GM23338 (cell line): ENCODE measurements around the gene IL1A. TPM values are rescaled to one million over a fixed set of nuclear protein-coding genes. Genes with fewer than 3 reads are reported as not detected.

Source experiments
- ATAC-seq: fragments of 200-7000 bp; cut with Tn5 transposase; 3 replicates; pipeline ENCODE4 v1.9.1; 2020
- DNase-seq: peaks from one replicate; pipeline ENCODE4 v3.0.0-alpha.2; 2015; ENCODE audit warnings: low spot score
- H2AFZ ChIP-seq: fragments of 200-600 bp; sonication (generic); 2 replicates; pipeline ENCODE4 v1.8.0; 2016; ENCODE audit warnings: antibody characterized with exemption, mild to moderate bottlenecking, moderate library complexity
- H3F3A ChIP-seq: fragments of 200-600 bp; sonication (generic); replicated peaks from 2 replicates; pipeline ENCODE4 v1.8.0; 2017; ENCODE audit warnings: antibody characterized with exemption, mixed run types, low read depth
- H3K27ac ChIP-seq: fragments of 200-600 bp; sonication (generic); 2 replicates; pipeline ENCODE4 v1.6.1; 2016; ENCODE audit warnings: low read depth
- H3K27me3 ChIP-seq: fragments of 200-600 bp; sonication (generic); 2 replicates; pipeline ENCODE4 v1.8.0; 2016; ENCODE audit warnings: mild to moderate bottlenecking, mixed run types, moderate library complexity; ENCODE audit not compliant: insufficient read depth
- H3K36me3 ChIP-seq: fragments of 200-600 bp; sonication (generic); 2 replicates; pipeline ENCODE4 v1.8.0; 2016; ENCODE audit warnings: mild to moderate bottlenecking; ENCODE audit not compliant: insufficient read depth
- H3K4me1 ChIP-seq: fragments of 200-600 bp; sonication (generic); 2 replicates; pipeline ENCODE4 v1.8.0; 2016; ENCODE audit warnings: mild to moderate bottlenecking, moderate library complexity; ENCODE audit not compliant: insufficient read depth
- H3K4me2 ChIP-seq: fragments of 200-600 bp; sonication (generic); 2 replicates; pipeline ENCODE4 v1.7.1; 2017; ENCODE audit warnings: mixed run types
- H3K4me3 ChIP-seq: fragments of 200-600 bp; sonication (generic); 2 replicates; pipeline ENCODE4 v1.6.1; 2016; ENCODE audit warnings: mixed run types
- H3K79me2 ChIP-seq: fragments of 200-600 bp; sonication (generic); replicated peaks from 2 replicates; pipeline ENCODE4 v1.8.0; 2017; ENCODE audit warnings: mild to moderate bottlenecking; ENCODE audit not compliant: insufficient read depth
- H3K9me2 ChIP-seq: fragments of 200-600 bp; sonication (generic); 2 replicates; pipeline ENCODE4 v1.8.0; 2017; ENCODE audit not compliant: insufficient read depth
- H4K20me1 ChIP-seq: fragments of 200-600 bp; sonication (generic); replicated peaks from 2 replicates; pipeline ENCODE4 v1.8.0; 2017; ENCODE audit warnings: mild to moderate bottlenecking; ENCODE audit not compliant: insufficient read depth
- H3K27ac Mint-ChIP-seq: 2 replicates; pipeline ENCODE4 v1.8.0; 2020; ENCODE audit warnings: inconsistent platforms, mild to moderate bottlenecking, moderate library complexity, mixed read lengths
- H3K27me3 Mint-ChIP-seq: 3 replicates; pipeline ENCODE4 v1.8.0; 2022; ENCODE audit warnings: low read depth, mild to moderate bottlenecking, moderate library complexity, mixed read lengths, inconsistent platforms; ENCODE audit not compliant: insufficient read depth, poor library complexity
- H3K36me3 Mint-ChIP-seq: 3 replicates; pipeline ENCODE4 v1.8.0; 2021; ENCODE audit warnings: low read depth, mild to moderate bottlenecking, inconsistent platforms, moderate library complexity, mixed read lengths
- H3K4me1 Mint-ChIP-seq: 3 replicates; pipeline ENCODE4 v1.8.0; 2020; ENCODE audit warnings: mild to moderate bottlenecking, inconsistent platforms, mixed read lengths
- H3K4me3 Mint-ChIP-seq: 3 replicates; pipeline ENCODE4 v1.8.0; 2021; ENCODE audit warnings: moderate library complexity, mild to moderate bottlenecking, inconsistent platforms, mixed read lengths
- H3K9me3 Mint-ChIP-seq: 3 replicates; pipeline ENCODE4 v1.8.0; 2020; ENCODE audit warnings: moderate library complexity, mild to moderate bottlenecking, inconsistent platforms, mixed read lengths
- CREB1 ChIP-seq: fragments of 250-450 bp; sonication (Bioruptor Pico); IDR thresholded peaks from 2 replicates; pipeline ENCODE4 v1.5.0; 2020; ENCODE audit warnings: low read depth, mild to moderate bottlenecking, moderate library complexity
- ETS1 ChIP-seq: IDR thresholded peaks from 2 replicates; pipeline ENCODE4 v1.6.1; 2016; ENCODE audit warnings: antibody characterized with exemption
- EZH2 ChIP-seq: fragments of 200-600 bp; sonication (generic); IDR thresholded peaks from one replicate; pipeline ENCODE4 v1.8.0; 2017; ENCODE audit warnings: antibody characterized with exemption, mild to moderate bottlenecking, low read depth; ENCODE audit not compliant: unreplicated experiment
- EZH2phosphoT487 ChIP-seq: fragments of 200-600 bp; sonication (generic); IDR thresholded peaks from one replicate; pipeline ENCODE4 v1.8.1; 2018; ENCODE audit warnings: antibody characterized with exemption; ENCODE audit not compliant: unreplicated experiment
- JUNB ChIP-seq: IDR thresholded peaks from one replicate; pipeline ENCODE4 v1.6.1; 2016; ENCODE audit warnings: antibody characterized with exemption; ENCODE audit not compliant: unreplicated experiment
- NANOG ChIP-seq: IDR thresholded peaks from 2 replicates; pipeline ENCODE4 v1.6.1; 2016; ENCODE audit warnings: antibody characterized with exemption, borderline replicate concordance
- POLR2AphosphoS5 ChIP-seq: IDR thresholded peaks from 2 replicates; pipeline ENCODE4 v1.6.1; 2016; ENCODE audit warnings: antibody characterized with exemption, low read depth
- REST ChIP-seq: IDR thresholded peaks from one replicate; pipeline ENCODE4 v1.6.1; 2018; ENCODE audit warnings: antibody characterized with exemption; ENCODE audit not compliant: unreplicated experiment
- STAT1 ChIP-seq: IDR thresholded peaks from one replicate; pipeline ENCODE4 v1.6.1; 2016; ENCODE audit warnings: antibody characterized with exemption; ENCODE audit not compliant: unreplicated experiment
- ZNF114 ChIP-seq: fragments of 250-450 bp; sonication (Bioruptor Pico); IDR thresholded peaks from 2 replicates; pipeline ENCODE4 v1.5.0; 2020; ENCODE audit warnings: mild to moderate bottlenecking, moderate library complexity
- ZNF331 ChIP-seq: fragments of 250-450 bp; sonication (Bioruptor Pico); IDR thresholded peaks from 2 replicates; pipeline ENCODE4 v1.5.0; 2020; ENCODE audit warnings: low read depth, mild to moderate bottlenecking, moderate library complexity
- ZNF462 ChIP-seq: fragments of 250-450 bp; sonication (Bioruptor Pico); IDR thresholded peaks from 2 replicates; pipeline ENCODE4 v1.5.0; 2020; ENCODE audit warnings: mild to moderate bottlenecking, moderate library complexity
- polyA plus RNA-seq: library from polyadenylated mRNA; unstranded; fragments of >200 nt; fragmentation: Nextera tagmentation; extraction: Ambion mirVana; gene quantifications from 2 replicates; pipeline ENCODE4 v1.2.1, GENCODE V29; 2016
- total RNA-seq: library from RNA; depleted of rRNA; stranded (reverse); fragments of >200 nt; shearing (Covaris generic); gene quantifications from 2 replicates; pipeline ENCODE4 v1.2.3, GENCODE V29; 2014
- TF ChIP-seq, protein P1 (sequence below), 2 experiments: fragments of 200-600 bp in 1 of 2; sonication (generic) in 1 of 2; conservative IDR thresholded peaks; 2 replicates each; pipeline versions ENCODE4 v1.5.1 to v1.6.1; 2016 to 2017; ENCODE audit warnings: antibody characterized with exemption in 2 of 2, low read depth in 2 of 2, mild to moderate bottlenecking in 2 of 2, moderate library complexity in 1 of 2

Gene IL1A
- total and polyA plus RNA-seq, 2 experiments from 2014 or later = 0.65 to 0.73 TPM

DNA sequence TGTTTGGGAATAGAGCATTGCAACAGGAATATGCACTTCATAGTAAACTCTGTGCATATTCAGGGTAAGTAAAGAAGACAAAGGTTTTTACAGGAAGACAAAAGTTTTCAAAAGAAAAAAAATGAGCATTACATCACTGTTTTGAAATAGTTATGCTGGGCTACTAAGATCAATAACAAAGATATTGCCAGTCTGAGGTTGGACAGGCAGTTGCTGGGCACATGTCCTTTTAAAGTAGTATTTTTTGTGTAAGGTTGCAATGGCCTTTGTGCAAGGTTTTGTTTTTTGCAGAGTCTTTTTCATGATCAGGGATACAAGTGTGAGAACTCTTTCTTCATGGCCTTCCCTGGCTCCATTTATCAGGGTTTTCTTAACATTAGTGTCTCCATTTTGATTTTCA lies 36.0 kb upstream of the IL1A start:
- ATAC-seq (no peak), DNase-seq (no peak)
- Mint-ChIP-seq H3K36me3 (no peaks in the 10 kb centered on the region; the same call in 2 of the 3 replicates), H3K27ac (no peak overlapping the region), H3K4me3 (no peak overlapping the region), H3K9me3 (no peaks in the 10 kb centered on the region), H3K27me3 (peaks cover 8% of the 10 kb centered on the region), H3K4me1 (peaks cover 27% of the 10 kb centered on the region)
- Histone ChIP-seq H3K4me2 (no peak overlapping the region), H3K4me3 (no peak overlapping the region), H3F3A (no peaks in the 10 kb centered on the region), H4K20me1 (no peaks in the 10 kb centered on the region), H2AFZ (no peak overlapping the region), H3K27me3 (no peaks in the 10 kb centered on the region), H3K36me3 (no peaks in the 10 kb centered on the region), H3K79me2 (no peaks in the 10 kb centered on the region), H3K4me1 (peaks cover 24% of the 10 kb centered on the region), H3K27ac (no peak overlapping the region), H3K9me2 (no peaks in the 10 kb centered on the region)
- TF ChIP-seq JUNB (no peak), ETS1 (no peak), ZNF114 (CRISPR knock-in tag) (no peak), STAT1 (no peak), NANOG (no peak), EZH2phosphoT487 (no peak), EZH2 (no peak), REST (no peak), ZNF462 (CRISPR knock-in tag) (no peak), ZNF331 (CRISPR knock-in tag) (no peak), CREB1 (CRISPR knock-in tag) (no peak), POLR2AphosphoS5 (no peak)
- TF ChIP-seq, protein P1, sequence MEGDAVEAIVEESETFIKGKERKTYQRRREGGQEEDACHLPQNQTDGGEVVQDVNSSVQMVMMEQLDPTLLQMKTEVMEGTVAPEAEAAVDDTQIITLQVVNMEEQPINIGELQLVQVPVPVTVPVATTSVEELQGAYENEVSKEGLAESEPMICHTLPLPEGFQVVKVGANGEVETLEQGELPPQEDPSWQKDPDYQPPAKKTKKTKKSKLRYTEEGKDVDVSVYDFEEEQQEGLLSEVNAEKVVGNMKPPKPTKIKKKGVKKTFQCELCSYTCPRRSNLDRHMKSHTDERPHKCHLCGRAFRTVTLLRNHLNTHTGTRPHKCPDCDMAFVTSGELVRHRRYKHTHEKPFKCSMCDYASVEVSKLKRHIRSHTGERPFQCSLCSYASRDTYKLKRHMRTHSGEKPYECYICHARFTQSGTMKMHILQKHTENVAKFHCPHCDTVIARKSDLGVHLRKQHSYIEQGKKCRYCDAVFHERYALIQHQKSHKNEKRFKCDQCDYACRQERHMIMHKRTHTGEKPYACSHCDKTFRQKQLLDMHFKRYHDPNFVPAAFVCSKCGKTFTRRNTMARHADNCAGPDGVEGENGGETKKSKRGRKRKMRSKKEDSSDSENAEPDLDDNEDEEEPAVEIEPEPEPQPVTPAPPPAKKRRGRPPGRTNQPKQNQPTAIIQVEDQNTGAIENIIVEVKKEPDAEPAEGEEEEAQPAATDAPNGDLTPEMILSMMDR (conservative IDR thresholded peaks at IDR 0.05; ENCODE audit: low read depth in 2 of 2) = no peak
